ENCODE measurements around the gene WDR64.

DNA sequence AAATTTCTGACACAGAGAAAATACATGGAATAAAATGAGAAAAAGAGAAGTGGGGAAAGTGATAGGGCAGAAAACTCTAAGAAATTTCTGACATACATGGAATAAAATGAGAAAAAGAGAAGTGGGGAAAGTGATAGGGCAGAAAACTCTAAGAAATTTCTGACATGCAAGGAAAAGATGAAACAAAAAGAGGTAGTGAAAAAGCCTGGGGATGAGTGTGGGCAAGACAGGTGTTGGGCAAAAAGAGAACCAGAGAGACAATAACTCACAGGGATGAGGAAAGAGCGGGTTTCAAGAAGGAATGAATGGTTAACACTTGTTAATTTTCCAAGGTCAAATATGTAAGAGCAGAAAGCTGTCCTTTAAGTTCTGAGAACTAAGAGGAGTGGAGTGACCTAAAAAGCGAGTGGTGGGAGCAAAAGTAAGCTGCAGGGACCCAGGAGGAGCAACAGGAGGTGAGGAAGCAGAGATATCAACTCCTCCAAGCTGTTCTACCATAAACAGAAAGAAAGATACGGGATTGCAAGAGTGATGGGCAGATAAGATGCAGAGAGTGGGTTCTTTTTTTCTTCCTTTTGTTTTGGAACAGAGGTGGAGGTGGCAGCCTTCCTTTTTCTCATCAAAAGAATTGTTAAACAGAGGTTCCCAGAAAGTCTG, 166.0 kb downstream of the WDR64 start:
- TF ChIP-seq, protein P1, sequence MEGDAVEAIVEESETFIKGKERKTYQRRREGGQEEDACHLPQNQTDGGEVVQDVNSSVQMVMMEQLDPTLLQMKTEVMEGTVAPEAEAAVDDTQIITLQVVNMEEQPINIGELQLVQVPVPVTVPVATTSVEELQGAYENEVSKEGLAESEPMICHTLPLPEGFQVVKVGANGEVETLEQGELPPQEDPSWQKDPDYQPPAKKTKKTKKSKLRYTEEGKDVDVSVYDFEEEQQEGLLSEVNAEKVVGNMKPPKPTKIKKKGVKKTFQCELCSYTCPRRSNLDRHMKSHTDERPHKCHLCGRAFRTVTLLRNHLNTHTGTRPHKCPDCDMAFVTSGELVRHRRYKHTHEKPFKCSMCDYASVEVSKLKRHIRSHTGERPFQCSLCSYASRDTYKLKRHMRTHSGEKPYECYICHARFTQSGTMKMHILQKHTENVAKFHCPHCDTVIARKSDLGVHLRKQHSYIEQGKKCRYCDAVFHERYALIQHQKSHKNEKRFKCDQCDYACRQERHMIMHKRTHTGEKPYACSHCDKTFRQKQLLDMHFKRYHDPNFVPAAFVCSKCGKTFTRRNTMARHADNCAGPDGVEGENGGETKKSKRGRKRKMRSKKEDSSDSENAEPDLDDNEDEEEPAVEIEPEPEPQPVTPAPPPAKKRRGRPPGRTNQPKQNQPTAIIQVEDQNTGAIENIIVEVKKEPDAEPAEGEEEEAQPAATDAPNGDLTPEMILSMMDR (IDR thresholded peaks at IDR 0.05), result no peak
- TF ChIP-seq EP300 (IDR thresholded peaks at IDR 0.05) (no peak), POLR2A (IDR thresholded peaks at IDR 0.05) (no peak), POLR2AphosphoS5 (IDR thresholded peaks at IDR 0.05) (no peak)

All from upper lobe of left lung (tissue), 4 donors.